ENCODE results near the gene MYO5B.

Gene MYO5B

GRCh38 chr18:50187659-50188058 lies 7.3 kb downstream of the MYO5B start:
- DNase-seq: no peak

GRCh38 chr18:50186385-50186784 lies 8.6 kb downstream of the MYO5B start:
- DNase-seq: no peak

GRCh38 chr18:50183556-50183955 lies 11.4 kb downstream of the MYO5B start:
- DNase-seq: no peak

GRCh38 chr18:50182511-50182910 lies 12.4 kb downstream of the MYO5B start:
- no peak for DNase-seq

- DNase-seq: no peak
These were observed 13.4 kb downstream of the MYO5B start for GRCh38 chr18:50181590-50181989.

- DNase-seq: no peak
These were observed 15.5 kb downstream of the MYO5B start for GRCh38 chr18:50179465-50179864.

GRCh38 chr18:50177294-50177992 lies 17.5 kb downstream of the MYO5B start:
- no peak for DNase-seq

GRCh38 chr18:50172367-50172766 lies 22.6 kb downstream of the MYO5B start:
- no peak for DNase-seq

GRCh38 chr18:50171406-50171805 lies 23.5 kb downstream of the MYO5B start:
- DNase-seq: no peak

- no peak for DNase-seq
These were observed 24.9 kb downstream of the MYO5B start for GRCh38 chr18:50170004-50170403.

GRCh38 chr18:50169149-50169548 lies 25.8 kb downstream of the MYO5B start:
- no peak for DNase-seq

GRCh38 chr18:50167966-50168365 lies 27.0 kb downstream of the MYO5B start:
- DNase-seq: no peak

- DNase-seq: no peak
These were observed 28.0 kb downstream of the MYO5B start for GRCh38 chr18:50166901-50167300.

- DNase-seq: no peak
These were observed 31.4 kb downstream of the MYO5B start for GRCh38 chr18:50163505-50163904.

GRCh38 chr18:50162486-50163304 lies 32.3 kb downstream of the MYO5B start:
- DNase-seq: no peak

- no peak for DNase-seq
These were observed 33.2 kb downstream of the MYO5B start for GRCh38 chr18:50161597-50162205.

GRCh38 chr18:50159654-50160046 lies 35.3 kb downstream of the MYO5B start:
- no peak for DNase-seq

- DNase-seq: no peak
These were observed 35.9 kb downstream of the MYO5B start for GRCh38 chr18:50158866-50159653.

- no peak for DNase-seq
These were observed 39.5 kb downstream of the MYO5B start for GRCh38 chr18:50155406-50155805.

GRCh38 chr18:50154420-50154819 lies 40.5 kb downstream of the MYO5B start:
- no peak for DNase-seq

- no peak for DNase-seq
These were observed 42.0 kb downstream of the MYO5B start for GRCh38 chr18:50152900-50153299.

GRCh38 chr18:50151926-50152325 lies 43.0 kb downstream of the MYO5B start:
- no peak for DNase-seq

- no peak for DNase-seq
These were observed 50.4 kb downstream of the MYO5B start for GRCh38 chr18:50144540-50144939.

All from NCI-H1092 treated with DMSO at 0.1 percent for 48 hours (cell line).